A549 (cell line): ENCODE results near the gene LTK. TPM values are rescaled to one million over a fixed set of nuclear protein-coding genes. Genes with fewer than 3 reads are reported as not detected.

Experiments
- ATAC-seq, 2 experiments: fragments of 200-7000 bp in 1 of 2; fragments of >200 bp in 1 of 2; cut with Nextera tagmentation in 1 of 2; cut with Tn5 transposase in 1 of 2; 3 replicates each; pipeline versions ENCODE4 v1.8.0 to v1.9.1; 2018 to 2020; ENCODE audit warnings: mild to moderate bottlenecking in 1 of 2, moderate library complexity in 1 of 2
- CTCF ChIA-PET: fragments of 300-600 bp; sonication (Branson Sonifier 250); formaldehyde crosslinking; extraction: SDS; loops from one replicate; lab custom pipeline; 2021; ENCODE audit warnings: antibody characterized with exemption, inconsistent platforms; lab: Yijun Ruan, JAX
- POLR2A ChIA-PET: fragments of 350-600 bp; formaldehyde crosslinking; extraction: SDS; loops from one replicate; lab custom pipeline; 2021; ENCODE audit warnings: antibody characterized with exemption, inconsistent platforms; lab: Yijun Ruan, JAX
- DNase-seq, 2 experiments: peaks; one replicate each; pipeline versions ENCODE4 v3.0.0 to v3.0.0-alpha.2; 2011 to 2016; ENCODE audit warnings: low read depth in 1 of 2, low spot score in 1 of 2
- FAIRE-seq: peaks from 2 replicates; lab custom pipeline; 2011; peaks lifted over from hg19 to GRCh38; lab: Jason Lieb, UNC
- H3K27ac ChIP-seq, 2 experiments: fragments of >200 bp; sonication (Bioruptor Twin); formaldehyde crosslinking; 3 replicates each; pipeline ENCODE4 v1.5.1; 2016 to 2017
- H3K4me1 ChIP-seq: fragments of >200 bp; sonication (Bioruptor Twin); formaldehyde crosslinking; 3 replicates; pipeline ENCODE4 v1.6.1; 2016
- H3K4me2 ChIP-seq: fragments of >200 bp; sonication (Bioruptor Twin); formaldehyde crosslinking; 3 replicates; pipeline ENCODE4 v1.6.1; 2016
- H3K4me3 ChIP-seq: fragments of >200 bp; sonication (Bioruptor Twin); formaldehyde crosslinking; 3 replicates; pipeline ENCODE4 v1.5.1; 2016
- H3K9me3 ChIP-seq: fragments of >200 bp; sonication (Bioruptor Twin); formaldehyde crosslinking; 3 replicates; pipeline ENCODE4 v1.6.1; 2016
- ATOH8 ChIP-seq: fragments of 250-450 bp; sonication (Bioruptor Pico); IDR thresholded peaks from 2 replicates; pipeline ENCODE4 v1.5.0; 2020; ENCODE audit warnings: low read depth, mild to moderate bottlenecking, moderate library complexity
- BHLHE40 ChIP-seq: IDR thresholded peaks from 2 replicates; pipeline ENCODE4 v1.6.1; 2012; ENCODE audit warnings: low read depth, low read length, inconsistent platforms
- CBX2 ChIP-seq: fragments of 200-600 bp; sonication (generic); IDR thresholded peaks from 2 replicates; pipeline ENCODE4 v1.6.1; 2016; ENCODE audit warnings: low read depth, mild to moderate bottlenecking, borderline replicate concordance
- CBX8 ChIP-seq: fragments of 200-600 bp; sonication (generic); IDR thresholded peaks from 2 replicates; pipeline ENCODE4 v1.6.1; 2016
- CHD2 ChIP-seq: fragments of 150-350 bp; IDR thresholded peaks from 2 replicates; pipeline ENCODE4 v1.6.1; 2014; ENCODE audit warnings: low read length; ENCODE audit not compliant: partially characterized antibody
- CTCF ChIP-seq: fragments of >200 bp; sonication (Bioruptor Twin); formaldehyde crosslinking; IDR thresholded peaks from 3 replicates; pipeline ENCODE4 v1.5.1; 2016
- EHF ChIP-seq: fragments of 250-450 bp; sonication (Bioruptor Pico); IDR thresholded peaks from 2 replicates; pipeline ENCODE4 v1.5.0; 2020; ENCODE audit warnings: mild to moderate bottlenecking
- EHMT2 ChIP-seq: fragments of 200-600 bp; sonication (generic); IDR thresholded peaks from 2 replicates; pipeline ENCODE4 v1.6.1; 2016; ENCODE audit warnings: antibody characterized with exemption, low read depth, mild to moderate bottlenecking, moderate library complexity
- EP300 ChIP-seq, 2 experiments: fragments of >200 bp; sonication (Bioruptor Twin); formaldehyde crosslinking; IDR thresholded peaks; 2 replicates in 1 of 2; 3 replicates in 1 of 2; pipeline ENCODE4 v1.6.1; 2016 to 2017
- FOSB ChIP-seq: fragments of 250-450 bp; sonication (Bioruptor Pico); IDR thresholded peaks from 2 replicates; pipeline ENCODE4 v1.5.0; 2020; ENCODE audit warnings: mild to moderate bottlenecking, moderate library complexity
- FOXS1 ChIP-seq: fragments of 250-450 bp; sonication (Bioruptor Pico); IDR thresholded peaks from 2 replicates; pipeline ENCODE4 v1.5.0; 2020; ENCODE audit warnings: mild to moderate bottlenecking, moderate library complexity
- GATA3 ChIP-seq: IDR thresholded peaks from 2 replicates; pipeline ENCODE4 v1.6.1; 2012; ENCODE audit warnings: borderline replicate concordance
- HDAC2 ChIP-seq: fragments of 200-600 bp; sonication (generic); IDR thresholded peaks from 2 replicates; pipeline ENCODE4 v1.6.1; 2016
- HES2 ChIP-seq: fragments of >200 bp; sonication (Bioruptor Twin); formaldehyde crosslinking; IDR thresholded peaks from 2 replicates; pipeline ENCODE4 v1.6.1; 2016
- HEYL ChIP-seq: fragments of 250-450 bp; sonication (Bioruptor Pico); IDR thresholded peaks from 2 replicates; pipeline ENCODE4 v1.8.0; 2021; ENCODE audit warnings: mild to moderate bottlenecking, moderate library complexity
- HOXB5 ChIP-seq: fragments of 250-450 bp; sonication (Bioruptor Pico); IDR thresholded peaks from 2 replicates; pipeline ENCODE4 v1.5.0; 2020; ENCODE audit warnings: mild to moderate bottlenecking, moderate library complexity
- JUN ChIP-seq, 2 experiments: fragments of >200 bp; sonication (Bioruptor Twin); formaldehyde crosslinking; IDR thresholded peaks; 2 replicates in 1 of 2; 3 replicates in 1 of 2; pipeline ENCODE4 v1.6.1; 2016 to 2017
- JUNB ChIP-seq: fragments of >200 bp; sonication (Bioruptor Twin); formaldehyde crosslinking; IDR thresholded peaks from 2 replicates; pipeline ENCODE4 v1.6.1; 2016
- KDM5A ChIP-seq: fragments of 200-600 bp; sonication (generic); IDR thresholded peaks from 2 replicates; pipeline ENCODE4 v1.6.1; 2016; ENCODE audit warnings: antibody characterized with exemption, mild to moderate bottlenecking
- MAFK ChIP-seq: fragments of 450-650 bp; IDR thresholded peaks from 2 replicates; pipeline ENCODE4 v1.6.1; 2014; ENCODE audit not compliant: partially characterized antibody
- MAZ ChIP-seq: fragments of 150-350 bp; IDR thresholded peaks from 2 replicates; pipeline ENCODE4 v1.6.1; 2014; ENCODE audit warnings: antibody characterized with exemption, low read depth, low read length, borderline replicate concordance
- PHF8 ChIP-seq: fragments of 200-600 bp; sonication (generic); IDR thresholded peaks from 2 replicates; pipeline ENCODE4 v1.6.1; 2016; ENCODE audit warnings: low read depth, mild to moderate bottlenecking, antibody characterized with exemption, moderate library complexity, borderline replicate concordance
- RAD21 ChIP-seq, 2 experiments: fragments of >200 bp in 1 of 2; sonication (Bioruptor Twin) in 1 of 2; formaldehyde crosslinking in 1 of 2; IDR thresholded peaks in 1 of 2; conservative IDR thresholded peaks in 1 of 2; 2 replicates in 1 of 2; 3 replicates in 1 of 2; pipeline ENCODE4 v1.6.1; 2012 to 2018; ENCODE audit warnings: inconsistent platforms in 1 of 2
- RARB ChIP-seq: fragments of 250-450 bp; sonication (Bioruptor Pico); IDR thresholded peaks from 2 replicates; pipeline ENCODE4 v1.8.0; 2021; ENCODE audit warnings: mild to moderate bottlenecking, moderate library complexity
- REST ChIP-seq: fragments of 200-600 bp; sonication (generic); IDR thresholded peaks from 2 replicates; pipeline ENCODE4 v1.6.1; 2016; ENCODE audit warnings: antibody characterized with exemption, mild to moderate bottlenecking, moderate library complexity
- RNF2 ChIP-seq: fragments of 200-600 bp; sonication (generic); IDR thresholded peaks from 2 replicates; pipeline ENCODE4 v1.6.1; 2016; ENCODE audit warnings: low read depth, mild to moderate bottlenecking, antibody characterized with exemption, moderate library complexity, borderline replicate concordance
- TP53 ChIP-seq: fragments of 250-450 bp; sonication (Bioruptor Pico); IDR thresholded peaks from 2 replicates; pipeline ENCODE4 v1.5.0; 2021; ENCODE audit warnings: mild to moderate bottlenecking, moderate library complexity
- ZNF302 ChIP-seq: fragments of 250-450 bp; sonication (Bioruptor Pico); IDR thresholded peaks from 2 replicates; pipeline ENCODE4 v1.9.0; 2021; ENCODE audit warnings: inconsistent platforms, mild to moderate bottlenecking, moderate library complexity
- WGBS: methylation state at CpG from one replicate; pipeline ENCODE4 v1.1.6; 2017; ENCODE audit errors: missing lambda C conversion rate; 5-methylcytosine and 5-hydroxymethylcytosine counted together
- polyA plus RNA-seq, 4 experiments: library from polyadenylated mRNA; depleted of rRNA in 3 of 4; stranded (reverse); fragments of >200 nt; fragmentation: RNase III in 1 of 4; extraction: RNeasy Plus Mini Kit Qiagen cat#74134 plus additional on column Dnase treatment in 1 of 4; gene quantifications; 2 replicates in 3 of 4; 3 replicates in 1 of 4; pipeline ENCODE4 v1.2.3, GENCODE V29; 2011 to 2017
- TF ChIP-seq, protein P1 (sequence below): IDR thresholded peaks from 2 replicates; pipeline ENCODE4 v1.6.1; 2012
- TF ChIP-seq, protein P2 (sequence below): fragments of 250-450 bp; sonication (Bioruptor Pico); IDR thresholded peaks from 2 replicates; pipeline ENCODE4 v1.5.0; 2021; ENCODE audit warnings: mild to moderate bottlenecking, moderate library complexity, borderline replicate concordance

LTK gene
- polyA plus RNA-seq, 2 of the 4 experiments (the other 2 are of a cell fraction) = 0.10 to 0.17 TPM

DNA sequence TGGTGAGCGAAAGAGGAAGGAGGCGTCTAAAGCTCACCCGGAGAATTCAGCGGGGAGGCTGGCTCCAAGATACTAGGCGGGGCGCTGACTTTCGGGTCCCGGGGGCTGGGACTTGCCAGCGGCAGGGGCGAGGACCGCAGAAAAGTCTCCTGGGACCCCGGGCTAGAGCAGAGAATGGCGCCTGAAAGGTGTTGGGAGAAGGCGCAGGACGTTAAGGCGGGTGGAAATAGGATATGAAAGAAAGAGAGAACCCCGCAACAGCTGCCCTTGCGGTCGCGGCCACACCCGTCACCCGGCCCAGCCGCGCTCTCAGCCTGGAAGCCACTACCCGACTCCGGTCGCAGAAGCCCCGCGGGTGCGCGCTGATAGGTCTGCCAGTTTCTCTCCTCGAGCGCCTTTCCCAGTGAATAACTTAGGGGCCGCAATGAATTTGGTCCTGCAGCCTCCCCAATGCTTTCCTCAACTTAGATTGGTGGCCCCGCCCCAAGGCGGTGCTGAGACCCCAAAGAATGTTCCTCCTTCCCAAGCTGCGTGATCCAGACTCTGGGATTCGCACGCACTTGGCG is 604 bp downstream of the LTK start:
- 90% methylated on average over 40 of the region's 40 CpGs for WGBS
- no peaks in the 10 kb centered on the region for H3K9me3 ChIP-seq
- H3K4me1 ChIP-seq = no peaks in the 10 kb centered on the region
- CTCF ChIA-PET = interaction anchor here (2.1 kb wide), 1 partner anchor 47 kb away, joined by 7 read pairs; no protein-coding TSS in a partner anchor
- POLR2A ChIA-PET = no interaction called here
- no peak for DNase-seq
- no peak for FAIRE-seq
- no peak for TF ChIP-seq HES2
- TF ChIP-seq EHMT2 = no peak
- TF ChIP-seq EP300 (IDR thresholded peaks at IDR 0.05) = no peak
- TF ChIP-seq HOXB5 (CRISPR knock-in tag) = no peak
- TF ChIP-seq CBX8 = no peak
- no peak for TF ChIP-seq REST
- TF ChIP-seq MAZ = no peak
- TF ChIP-seq RAD21 (conservative IDR thresholded peaks at IDR 0.05 in 1 of 2, IDR thresholded peaks at IDR 0.05 in 1 of 2) = no peak
- TF ChIP-seq CBX2 = no peak
- no peak for TF ChIP-seq CHD2
- TF ChIP-seq, protein P1, sequence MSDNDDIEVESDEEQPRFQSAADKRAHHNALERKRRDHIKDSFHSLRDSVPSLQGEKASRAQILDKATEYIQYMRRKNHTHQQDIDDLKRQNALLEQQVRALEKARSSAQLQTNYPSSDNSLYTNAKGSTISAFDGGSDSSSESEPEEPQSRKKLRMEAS = no peak
- no peak for TF ChIP-seq KDM5A
- no peak for TF ChIP-seq EHF
- TF ChIP-seq HEYL (CRISPR knock-in tag) = no peak
- no peak for TF ChIP-seq FOSB (CRISPR knock-in tag)
- TF ChIP-seq MAFK = no peak
- TF ChIP-seq, protein P2, sequence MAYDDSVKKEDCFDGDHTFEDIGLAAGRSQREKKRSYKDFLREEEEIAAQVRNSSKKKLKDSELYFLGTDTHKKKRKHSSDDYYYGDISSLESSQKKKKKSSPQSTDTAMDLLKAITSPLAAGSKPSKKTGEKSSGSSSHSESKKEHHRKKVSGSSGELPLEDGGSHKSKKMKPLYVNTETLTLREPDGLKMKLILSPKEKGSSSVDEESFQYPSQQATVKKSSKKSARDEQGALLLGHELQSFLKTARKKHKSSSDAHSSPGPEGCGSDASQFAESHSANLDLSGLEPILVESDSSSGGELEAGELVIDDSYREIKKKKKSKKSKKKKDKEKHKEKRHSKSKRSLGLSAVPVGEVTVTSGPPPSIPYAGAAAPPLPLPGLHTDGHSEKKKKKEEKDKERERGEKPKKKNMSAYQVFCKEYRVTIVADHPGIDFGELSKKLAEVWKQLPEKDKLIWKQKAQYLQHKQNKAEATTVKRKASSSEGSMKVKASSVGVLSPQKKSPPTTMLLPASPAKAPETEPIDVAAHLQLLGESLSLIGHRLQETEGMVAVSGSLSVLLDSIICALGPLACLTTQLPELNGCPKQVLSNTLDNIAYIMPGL = no peak
- no peak for TF ChIP-seq BHLHE40
- no peak for TF ChIP-seq ATOH8 (CRISPR knock-in tag)
- no peak overlapping the region for H3K4me3 ChIP-seq
- H3K4me2 ChIP-seq = no peak overlapping the region
- no peak overlapping the region for H3K27ac ChIP-seq
- no peak for ATAC-seq

GRCh38 chr15:41512512-41512939 is 1.1 kb downstream of the LTK start:
- 92% methylated on average over 24 of the region's 33 CpGs for WGBS
- ATAC-seq (no peak; a peak in 1 of 6 replicates), DNase-seq (no peak), FAIRE-seq (no peak)
- H3K9me3 ChIP-seq = no peaks in the 10 kb centered on the region
- POLR2A ChIA-PET = no interaction called here
- H3K4me1 ChIP-seq = no peaks in the 10 kb centered on the region
- CTCF ChIA-PET = interaction anchor here (2.1 kb wide), 1 partner anchor 47 kb away, joined by 7 read pairs; no protein-coding TSS in a partner anchor
- no peak overlapping the region for H3K4me3 ChIP-seq
- no peak overlapping the region for H3K27ac ChIP-seq
- H3K4me2 ChIP-seq = no peak overlapping the region
- no peak for TF ChIP-seq FOXS1 (CRISPR knock-in tag)
- TF ChIP-seq TP53 (CRISPR knock-in tag) = no peak
- TF ChIP-seq ZNF302 (CRISPR knock-in tag) = no peak
- no peak for TF ChIP-seq GATA3
- TF ChIP-seq PHF8 = no peak
- no peak for TF ChIP-seq HDAC2
- TF ChIP-seq HOXB5 (CRISPR knock-in tag) = no peak
- no peak for TF ChIP-seq CTCF
- TF ChIP-seq JUN (IDR thresholded peaks at IDR 0.05) = no peak
- TF ChIP-seq JUNB = no peak
- TF ChIP-seq RNF2 = no peak
- TF ChIP-seq RARB (CRISPR knock-in tag) = no peak
